ENCODE data around the gene COL3A1.

COL3A1 gene

DNA sequence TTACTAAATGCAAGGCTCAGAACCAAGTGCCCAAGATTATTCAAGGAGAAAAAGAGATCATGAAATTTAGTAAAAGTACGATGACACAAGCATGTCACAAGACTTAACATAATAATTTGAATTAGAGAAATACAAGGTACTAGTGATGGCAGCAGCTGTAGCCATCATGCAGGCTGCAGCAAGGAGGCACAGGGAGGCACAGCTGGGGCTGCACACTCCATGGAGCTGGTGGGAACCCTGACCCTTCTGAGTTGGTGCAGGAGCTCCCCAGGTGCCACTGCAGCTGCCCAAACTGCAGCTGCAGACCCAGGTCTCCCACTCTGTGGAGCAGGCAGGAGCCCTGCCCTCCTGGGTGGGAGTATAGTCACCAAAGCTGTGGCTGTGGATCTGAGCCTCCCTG lies 46.0 kb downstream of the COL3A1 start:
- no peak for DNase-seq

DNA sequence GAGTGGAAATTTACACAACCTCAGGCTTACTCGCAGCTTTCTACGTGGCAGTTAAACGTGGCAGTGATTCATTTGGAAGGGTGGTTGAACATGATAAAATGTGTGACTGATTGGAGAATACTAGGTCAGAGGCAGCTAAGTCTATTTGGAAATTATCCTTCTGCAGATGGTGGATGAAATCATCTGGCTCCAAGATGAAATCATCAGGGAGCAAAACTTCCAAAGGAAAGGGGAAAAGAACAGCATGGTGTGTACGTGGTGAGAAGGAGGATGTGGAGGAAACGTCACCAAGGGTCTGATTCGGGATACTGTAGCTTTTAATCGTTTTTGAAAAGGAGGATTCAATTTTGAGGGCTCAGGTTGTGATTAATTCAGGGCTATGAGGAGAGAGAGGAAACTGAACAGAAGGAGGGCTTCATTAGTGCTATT lies 47.9 kb downstream of the COL3A1 start:
- no peak for DNase-seq

DNA sequence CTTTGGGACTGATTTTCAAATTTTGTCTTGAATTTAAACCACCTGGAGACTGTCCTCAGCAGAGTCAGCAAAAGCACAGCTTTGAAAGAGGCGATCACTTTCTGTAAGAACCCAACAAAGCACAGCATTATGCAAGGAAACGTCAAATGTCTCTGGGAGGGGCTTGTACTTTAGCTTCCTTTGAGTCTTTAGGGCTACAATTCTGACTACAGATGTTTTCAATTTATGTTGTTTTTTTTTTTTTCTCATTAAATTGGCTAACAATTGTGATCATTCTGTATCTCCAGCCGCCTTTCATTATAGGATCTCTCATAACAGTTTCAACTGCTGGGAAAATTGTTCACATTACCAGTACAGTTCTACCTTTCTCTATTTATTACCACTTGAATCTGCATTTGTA lies 48.3 kb downstream of the COL3A1 start:
- no peak for DNase-seq

DNA sequence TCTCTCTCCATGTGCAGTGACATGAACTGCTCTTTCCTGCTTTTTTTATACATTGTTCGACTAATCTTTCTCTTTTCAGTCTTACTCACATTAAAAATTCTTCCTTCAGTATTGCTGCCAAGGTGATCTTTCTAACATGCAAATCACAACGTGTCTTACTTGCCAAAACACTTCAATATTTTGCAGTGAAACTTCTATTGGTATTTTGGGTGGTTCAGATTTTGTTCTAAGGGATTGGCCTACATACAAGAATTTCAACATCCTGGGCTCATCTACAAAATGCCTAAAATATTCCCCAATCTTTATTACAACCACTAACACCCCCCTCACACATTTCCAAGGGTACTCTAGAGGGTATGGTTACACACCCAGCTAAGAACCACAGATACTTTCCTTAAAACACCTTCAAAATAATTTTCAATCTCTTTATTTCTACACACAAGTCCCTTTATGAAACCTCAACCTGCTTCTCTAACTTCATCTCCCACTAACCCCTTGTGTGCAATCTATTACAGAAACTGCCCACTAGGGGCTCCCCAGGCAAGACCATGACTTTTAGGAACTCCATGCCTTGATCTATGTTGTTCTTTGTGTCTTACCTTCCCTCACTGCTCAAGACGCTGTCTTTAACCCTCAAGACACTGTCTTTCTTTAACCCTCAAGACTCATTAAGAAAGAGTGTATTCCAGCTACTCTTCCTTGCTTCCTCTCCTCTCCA lies 50.9 kb downstream of the COL3A1 start:
- DNase-seq: no peak

DNA sequence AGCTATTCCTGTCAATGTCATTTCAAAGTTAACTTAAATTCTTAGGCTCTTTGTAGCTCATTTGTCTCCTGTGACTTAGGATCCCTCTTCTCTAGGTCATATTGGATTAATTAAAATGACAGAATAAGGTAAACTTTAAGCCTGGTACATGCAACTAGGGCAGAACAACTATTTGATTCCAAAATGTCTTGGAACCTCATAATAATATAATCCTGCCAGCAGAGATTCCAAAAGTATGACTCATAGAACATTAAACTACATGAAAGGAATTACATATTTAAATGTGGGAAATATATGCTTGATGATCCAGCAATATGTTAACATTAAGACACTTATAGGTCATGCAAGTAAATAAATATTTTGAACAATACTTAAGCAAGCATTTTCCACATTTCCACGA lies 63.3 kb downstream of the COL3A1 start:
- DNase-seq: no peak

DNA sequence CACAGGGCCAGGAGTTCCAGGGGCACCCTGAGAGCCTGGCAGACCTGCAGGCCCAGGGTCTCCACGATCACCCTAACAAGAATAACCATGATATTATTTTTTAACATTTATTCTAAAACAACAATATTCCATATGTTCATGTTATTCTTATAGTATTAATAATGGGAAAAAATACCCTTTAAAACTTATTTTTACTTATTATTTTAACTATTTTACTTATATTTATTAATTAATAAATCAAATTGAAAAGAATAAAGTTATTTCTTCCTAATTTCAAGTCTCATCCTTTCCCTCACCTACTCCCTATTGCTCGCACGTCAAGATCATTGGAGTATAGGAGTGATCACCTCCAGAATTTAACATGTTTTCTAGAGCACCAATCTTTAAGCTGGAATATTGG lies 71.7 kb downstream of the COL3A1 start:
- DNase-seq: no peak

DNA sequence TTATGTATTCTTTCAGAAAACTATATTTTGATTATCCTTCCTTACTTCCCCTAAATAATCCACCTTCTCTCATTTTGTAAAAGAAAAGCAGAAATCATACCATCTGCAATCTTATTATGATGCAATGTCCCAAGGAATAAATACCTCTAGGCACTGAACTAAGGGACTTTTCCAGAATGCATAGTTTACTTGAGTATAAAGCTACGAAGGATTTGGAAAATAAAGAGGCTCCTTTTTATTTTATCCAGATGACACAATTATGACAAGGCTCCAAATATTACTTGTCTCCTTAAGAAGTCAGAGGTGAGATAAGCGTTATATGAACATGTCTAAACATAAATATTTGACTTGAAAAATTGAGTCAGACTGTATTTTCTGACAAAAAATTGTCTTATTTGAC lies 72.1 kb downstream of the COL3A1 start:
- no peak for DNase-seq

DNA sequence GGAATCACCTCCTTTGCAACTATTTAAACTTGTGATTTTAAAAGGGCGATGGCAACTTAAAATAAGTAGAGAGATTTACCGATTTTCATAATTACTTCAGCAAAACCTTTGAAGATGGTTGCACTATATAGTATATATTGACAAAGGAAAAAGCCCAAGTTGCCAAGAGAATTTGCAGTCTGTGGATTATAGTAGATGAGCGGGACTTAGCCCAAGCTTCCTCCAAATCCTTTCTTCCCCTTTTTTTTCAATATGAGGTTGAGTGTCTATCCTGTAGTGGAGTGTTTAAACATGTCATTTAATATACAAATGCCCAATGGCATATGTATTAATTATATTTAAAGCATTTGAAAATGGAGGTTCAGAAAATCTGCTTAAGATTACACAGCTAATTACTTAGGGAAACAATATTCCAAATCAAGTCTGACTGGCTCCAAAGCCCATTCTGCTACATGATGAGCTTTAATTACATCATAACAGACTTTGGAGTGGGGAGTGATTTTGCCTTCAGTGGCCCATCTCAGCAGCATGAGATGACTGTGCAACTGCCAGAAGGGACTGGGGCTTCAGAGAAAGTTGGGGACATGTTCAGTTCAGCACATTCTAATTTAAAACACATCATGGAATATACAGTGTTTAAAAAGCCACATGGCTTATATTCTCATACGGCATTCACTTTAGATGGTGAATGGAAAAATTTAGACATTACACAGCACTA lies 73.2 kb downstream of the COL3A1 start:
- no peak for DNase-seq

DNA sequence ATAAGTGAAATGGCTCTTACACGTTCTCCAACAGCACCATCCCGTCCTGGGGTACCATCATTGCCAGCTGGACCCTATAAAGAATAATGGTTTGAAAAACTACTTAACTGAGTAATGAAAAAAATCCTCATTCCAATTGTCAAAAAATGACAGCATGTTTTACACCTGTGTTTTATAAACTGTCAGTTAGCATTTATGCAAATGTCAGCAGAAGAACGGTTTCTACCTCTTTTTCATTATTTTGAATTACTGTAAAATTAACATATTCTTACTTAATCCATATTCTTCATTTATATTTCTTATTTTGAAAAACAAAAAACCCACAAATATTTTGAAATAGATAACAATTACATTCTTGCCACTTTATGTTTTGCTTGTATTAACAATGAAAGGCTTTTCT lies 74.0 kb downstream of the COL3A1 start:
- no peak for DNase-seq

DNA sequence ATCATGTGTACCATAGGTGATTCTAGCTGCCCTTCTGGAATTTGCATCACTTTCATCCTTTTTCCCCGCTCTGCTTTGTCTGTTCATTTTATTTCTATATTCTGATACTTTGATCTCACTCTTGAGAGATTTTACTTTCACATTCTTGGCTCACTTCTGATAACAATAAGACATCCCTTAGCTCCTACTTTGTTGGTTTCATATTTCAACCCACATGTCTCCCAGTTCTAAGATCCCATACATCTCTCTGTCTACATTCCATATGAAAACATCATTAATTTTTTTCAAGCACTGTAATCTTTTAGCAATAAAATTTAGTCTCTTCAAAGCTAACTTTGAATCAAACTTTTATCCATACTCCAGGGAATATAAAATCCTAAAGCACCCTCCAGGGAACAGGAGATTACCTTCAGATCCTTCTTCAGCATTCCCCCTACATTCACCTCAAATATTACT lies 75.6 kb downstream of the COL3A1 start:
- no peak for DNase-seq

DNA sequence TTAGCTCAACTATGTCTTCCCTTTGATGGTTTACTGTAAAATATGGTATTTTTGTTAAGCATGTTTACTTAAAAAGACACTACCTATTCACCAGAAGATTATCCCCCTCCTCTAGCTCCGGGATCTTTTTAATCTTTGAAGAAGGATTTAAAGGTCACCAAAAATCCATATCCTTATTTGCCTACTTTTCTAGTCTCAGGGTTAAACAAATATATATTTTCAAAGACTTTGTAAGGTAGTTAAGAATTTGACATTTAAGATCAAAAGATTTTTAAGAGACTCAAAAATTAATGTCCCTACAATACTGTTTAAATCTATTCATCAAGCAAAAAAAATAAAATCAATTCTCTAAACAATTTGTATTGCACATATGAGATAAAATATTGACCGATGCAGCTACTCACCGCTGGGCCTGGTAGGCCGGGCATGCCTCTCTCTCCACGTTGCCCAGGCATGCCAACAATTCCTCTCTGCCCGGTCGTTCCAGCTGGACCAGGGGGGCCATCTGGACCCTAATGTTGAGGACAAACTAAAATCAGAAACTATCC lies 76.1 kb downstream of the COL3A1 start:
- no peak for DNase-seq

DNA sequence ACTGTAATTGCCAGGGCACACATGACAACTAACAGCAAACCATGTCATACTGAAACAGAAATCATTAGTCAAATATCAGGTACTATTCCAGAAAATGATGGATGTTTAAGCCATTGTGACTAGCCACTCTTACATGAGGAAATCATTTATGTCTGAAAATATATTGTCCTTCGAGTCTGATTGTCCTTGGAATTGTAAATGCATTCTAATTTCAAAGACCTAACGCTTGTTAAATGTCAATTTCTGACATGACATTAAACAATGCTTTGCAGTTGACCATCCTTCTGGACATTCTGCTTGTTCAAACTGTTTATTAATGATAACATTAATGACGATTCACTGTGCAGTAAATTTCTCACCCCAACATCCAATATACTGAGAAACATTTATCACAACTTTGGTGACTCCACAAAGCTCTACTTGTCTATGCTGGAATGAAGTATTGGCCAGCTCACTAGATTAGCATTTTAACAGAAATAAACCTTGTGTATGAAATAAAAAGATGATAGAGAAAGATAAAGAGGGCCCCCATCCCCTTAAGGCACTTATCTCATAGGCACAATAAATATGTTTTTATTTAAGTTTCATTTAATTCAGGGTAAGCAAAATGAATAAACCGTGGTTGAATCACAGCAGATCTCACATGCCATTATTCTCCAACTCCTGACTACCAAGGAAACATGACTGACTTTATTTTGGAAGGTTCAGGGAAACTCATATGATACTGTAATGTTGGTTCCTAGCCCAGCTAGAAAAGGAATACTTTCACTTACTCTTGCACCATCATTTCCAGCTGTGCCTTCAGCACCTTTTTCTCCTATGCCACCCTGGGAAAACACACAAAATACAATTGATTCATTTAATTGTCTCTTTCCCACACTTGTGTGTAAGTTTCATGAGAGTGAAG lies 82.3 kb downstream of the COL3A1 start:
- no peak for DNase-seq

DNA sequence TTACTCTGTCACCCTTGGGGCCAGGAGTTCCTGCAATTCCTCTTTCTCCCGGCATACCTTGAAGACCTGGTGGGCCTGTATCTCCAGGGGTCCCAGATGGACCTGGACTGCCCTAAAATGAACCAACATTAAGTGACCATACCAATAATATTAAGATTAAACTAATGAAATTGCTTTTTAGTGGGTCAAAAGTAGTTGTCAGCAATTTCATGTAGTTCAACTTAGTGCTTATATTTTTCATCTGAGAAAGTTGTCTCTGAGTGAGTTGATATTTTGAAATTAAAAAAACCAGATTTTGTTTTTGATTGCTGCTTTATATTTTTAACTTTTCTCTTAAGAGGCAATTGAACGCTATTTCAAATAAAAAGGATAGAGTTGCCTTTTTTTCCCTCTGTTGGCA lies 83.1 kb downstream of the COL3A1 start:
- DNase-seq: no peak

DNA sequence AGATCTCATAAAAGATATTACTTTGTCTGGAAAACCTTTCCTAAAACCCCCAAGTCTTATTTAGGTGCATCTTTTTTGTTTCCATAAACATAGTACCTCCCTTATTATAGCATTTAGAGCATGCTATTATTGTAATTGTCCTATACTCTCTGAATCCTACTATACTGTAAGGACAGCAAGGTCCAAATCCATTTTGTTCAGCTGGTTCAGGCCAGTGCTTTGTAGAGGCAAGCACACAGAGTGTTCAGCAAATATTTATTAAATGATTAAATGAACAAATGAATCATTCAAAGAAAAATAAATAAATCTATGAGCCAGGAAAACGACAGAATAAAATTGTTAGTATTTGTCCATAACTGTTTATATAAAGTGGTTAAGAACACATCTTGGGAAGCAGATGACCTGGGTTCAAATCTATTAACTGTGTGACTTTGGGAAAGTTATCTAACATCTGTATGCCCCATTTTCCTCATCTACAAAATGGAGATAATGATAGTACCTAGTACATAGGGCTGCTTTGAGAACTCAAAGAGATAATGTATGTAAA lies 86.0 kb downstream of the COL3A1 start:
- no peak for DNase-seq

Data from SHP77 (cell line).